SK-N-SH (cell line): ENCODE results near the gene G6PC2. TPM values are rescaled to one million over a fixed set of nuclear protein-coding genes. Genes with fewer than 3 reads are reported as not detected.

ENCODE experiments used
- CTCF ChIA-PET: fragments of 300-600, 350-600 bp; formaldehyde crosslinking; extraction: SDS; loops from one replicate; lab custom pipeline; 2021; lab: Yijun Ruan, JAX
- POLR2A ChIA-PET: fragments of 350-600 bp; sonication (Branson Sonifier 250); formaldehyde crosslinking; extraction: SDS; loops from one replicate; lab custom pipeline; 2020; ENCODE audit warnings: antibody characterized with exemption, inconsistent platforms; lab: Yijun Ruan, JAX
- DNase-seq: peaks from one replicate; pipeline ENCODE4 v3.0.0; 2012
- H2AFZ ChIP-seq: fragments of 200-600 bp; sonication (generic); 2 replicates; pipeline ENCODE4 v1.8.1; 2016; ENCODE audit warnings: antibody characterized with exemption, mild to moderate bottlenecking, low read depth
- H3F3A ChIP-seq: fragments of 200-600 bp; sonication (generic); replicated peaks from 2 replicates; pipeline ENCODE3; 2016; ENCODE audit warnings: antibody characterized with exemption, mild to moderate bottlenecking; ENCODE audit not compliant: insufficient read depth
- H3K27ac ChIP-seq, 2 experiments: fragments of 200-500 bp in 1 of 2; fragments of 200-600 bp in 1 of 2; sonication (Bioruptor generic) in 1 of 2; sonication (generic), shearing (Covaris generic) in 1 of 2; 2 replicates each; pipeline versions ENCODE4 v1.5.1 to v1.6.1; 2014 to 2016; ENCODE audit warnings: low read depth in 2 of 2, inconsistent platforms in 1 of 2, low read length in 1 of 2, mild to moderate bottlenecking in 1 of 2, mixed read lengths in 1 of 2
- H3K27me3 ChIP-seq: fragments of 200-600 bp; sonication (generic), shearing (Covaris generic); 2 replicates; pipeline ENCODE4 v1.6.1; 2016; ENCODE audit warnings: mixed run types; ENCODE audit not compliant: insufficient read depth
- H3K36me3 ChIP-seq, 2 experiments: fragments of 200-500 bp in 1 of 2; fragments of 200-600 bp in 1 of 2; sonication (Bioruptor generic) in 1 of 2; sonication (generic) in 1 of 2; replicated peaks in 1 of 2; 2 replicates each; pipeline versions ENCODE3 to v1.5.1; 2014 to 2016; ENCODE audit warnings: low read length in 1 of 2, mild to moderate bottlenecking in 1 of 2; ENCODE audit not compliant: insufficient read depth in 2 of 2, control insufficient read depth in 1 of 2
- H3K4me1 ChIP-seq, 2 experiments: fragments of 200-500 bp in 1 of 2; fragments of 200-600 bp in 1 of 2; sonication (Bioruptor generic) in 1 of 2; sonication (generic), shearing (Covaris generic) in 1 of 2; 2 replicates each; pipeline versions ENCODE4 v1.5.1 to v1.6.1; 2014 to 2016; ENCODE audit warnings: low read depth in 1 of 2, low read length in 1 of 2, mixed run types in 1 of 2; ENCODE audit not compliant: insufficient read depth in 2 of 2, control insufficient read depth in 1 of 2
- H3K4me2 ChIP-seq: fragments of 200-600 bp; sonication (generic), shearing (Covaris generic); 2 replicates; pipeline ENCODE4 v1.6.1; 2017; ENCODE audit warnings: mixed run types
- H3K4me3 ChIP-seq, 2 experiments: fragments of 200-500 bp in 1 of 2; fragments of 200-600 bp in 1 of 2; sonication (Bioruptor generic) in 1 of 2; sonication (generic), shearing (Covaris generic) in 1 of 2; 2 replicates each; pipeline versions ENCODE4 v1.5.1 to v1.8.1; 2014 to 2016; ENCODE audit warnings: low read depth in 2 of 2, inconsistent platforms in 1 of 2, low read length in 1 of 2, mild to moderate bottlenecking in 1 of 2, mixed read lengths in 1 of 2, moderate library complexity in 1 of 2
- H3K79me2 ChIP-seq: fragments of 200-600 bp; sonication (generic); 2 replicates; pipeline ENCODE4 v1.8.1; 2017; ENCODE audit warnings: mild to moderate bottlenecking; ENCODE audit not compliant: insufficient read depth
- H3K9ac ChIP-seq: fragments of 200-600 bp; sonication (generic); 2 replicates; pipeline ENCODE4 v1.6.1; 2017; ENCODE audit warnings: mixed run types
- H3K9me2 ChIP-seq: fragments of 200-600 bp; sonication (generic); 2 replicates; pipeline ENCODE4 v1.6.1; 2017; ENCODE audit warnings: mixed run types
- H3K9me3 ChIP-seq: fragments of 200-600 bp; sonication (generic); 2 replicates; pipeline ENCODE4 v1.6.1; 2017; ENCODE audit warnings: mixed run types, mild to moderate bottlenecking, moderate library complexity
- H4K20me1 ChIP-seq: fragments of 200-600 bp; sonication (generic); 2 replicates; pipeline ENCODE4 v1.6.1; 2017; ENCODE audit warnings: mild to moderate bottlenecking, mixed run types; ENCODE audit not compliant: insufficient read depth
- CHD2 ChIP-seq: fragments of 150-350 bp; IDR thresholded peaks from 2 replicates; pipeline ENCODE4 v1.6.1; 2018; ENCODE audit warnings: low read length; ENCODE audit not compliant: partially characterized antibody
- ELF1 ChIP-seq: IDR thresholded peaks from 2 replicates; pipeline ENCODE4 v1.4.0; 2012
- EP300 ChIP-seq, 2 experiments: IDR thresholded peaks; 2 replicates each; pipeline versions ENCODE4 v1.4.0 to v1.6.1; 2012; ENCODE audit warnings: borderline replicate concordance in 1 of 2, low read depth in 1 of 2, low read length in 1 of 2
- FOXJ3 ChIP-seq: sonication (generic); formaldehyde crosslinking; IDR thresholded peaks from 2 replicates; pipeline ENCODE4 v1.5.1; 2020; ENCODE audit warnings: mild to moderate bottlenecking, missing genetic modification reagents
- GATA2 ChIP-seq: sonication (generic); formaldehyde crosslinking; IDR thresholded peaks from 2 replicates; pipeline ENCODE4 v1.5.0; 2020; ENCODE audit warnings: mild to moderate bottlenecking, missing genetic modification reagents
- JUND ChIP-seq: IDR thresholded peaks from 2 replicates; pipeline ENCODE4 v1.4.0; 2012
- MEF2A ChIP-seq: IDR thresholded peaks from 2 replicates; pipeline ENCODE4 v1.4.0; 2012; ENCODE audit warnings: low read depth, borderline replicate concordance
- MXI1 ChIP-seq: IDR thresholded peaks from 2 replicates; pipeline ENCODE4 v1.6.1; 2012; ENCODE audit warnings: mild to moderate bottlenecking, low read depth, low read length, improper control_type of control experiment
- POLR2AphosphoS5 ChIP-seq: IDR thresholded peaks from 2 replicates; pipeline ENCODE4 v1.6.1; 2012; ENCODE audit warnings: low read depth, low read length
- RAD21 ChIP-seq: IDR thresholded peaks from 2 replicates; pipeline ENCODE4 v1.6.1; 2012; ENCODE audit warnings: mild to moderate bottlenecking, low read length
- RCOR1 ChIP-seq: fragments of 150-350 bp; IDR thresholded peaks from 2 replicates; pipeline ENCODE4 v1.6.1; 2017; ENCODE audit warnings: antibody characterized with exemption, low read length
- RXRA ChIP-seq: IDR thresholded peaks from 2 replicates; pipeline ENCODE4 v1.4.0; 2012; ENCODE audit warnings: low read depth, mild to moderate bottlenecking, borderline replicate concordance
- SIN3A ChIP-seq: IDR thresholded peaks from 2 replicates; pipeline ENCODE4 v1.6.1; 2012; ENCODE audit warnings: low read depth, mild to moderate bottlenecking, low read length, moderate library complexity, borderline replicate concordance
- SMC3 ChIP-seq: IDR thresholded peaks from 2 replicates; pipeline ENCODE4 v1.6.1; 2012; ENCODE audit warnings: low read depth, low read length, improper control_type of control experiment
- TAF1 ChIP-seq: IDR thresholded peaks from 2 replicates; pipeline ENCODE4 v1.6.1; 2012; ENCODE audit warnings: low read depth, mild to moderate bottlenecking, low read length, moderate library complexity, borderline replicate concordance
- TCF12 ChIP-seq: IDR thresholded peaks from 2 replicates; pipeline ENCODE4 v1.4.0; 2012
- TEAD4 ChIP-seq: IDR thresholded peaks from 2 replicates; pipeline ENCODE4 v1.4.0; 2012; ENCODE audit warnings: mild to moderate bottlenecking, borderline replicate concordance; ENCODE audit not compliant: insufficient read depth
- whole genome bisulfite sequencing: methylation state at CpG from one replicate; pipeline ENCODE4 v1.1.6; 2017; ENCODE audit warnings: low lambda C conversion rate; 5-methylcytosine and 5-hydroxymethylcytosine counted together
- polyA plus RNA-seq, 3 experiments: library from polyadenylated mRNA; depleted of rRNA; stranded (reverse); fragments of >200 nt; gene quantifications; 2 replicates each; pipeline ENCODE4 v1.2.3, GENCODE V29; 2012
- TF ChIP-seq, protein P1 (sequence below): IDR thresholded peaks from 2 replicates; pipeline ENCODE4 v1.4.0; 2012; ENCODE audit warnings: low read depth, borderline replicate concordance
- TF ChIP-seq, protein P2 (sequence below): IDR thresholded peaks from 2 replicates; pipeline ENCODE4; 2012
- TF ChIP-seq, protein P3 (sequence below): fragments of 200-600 bp; sonication (generic); IDR thresholded peaks from 2 replicates; pipeline ENCODE4 v1.6.1; 2017; ENCODE audit warnings: antibody characterized with exemption, mild to moderate bottlenecking, moderate library complexity

The G6PC2 gene
- polyA plus RNA-seq, 1 of the 3 experiments (the other 2 are of a cell fraction), result not detected

DNA sequence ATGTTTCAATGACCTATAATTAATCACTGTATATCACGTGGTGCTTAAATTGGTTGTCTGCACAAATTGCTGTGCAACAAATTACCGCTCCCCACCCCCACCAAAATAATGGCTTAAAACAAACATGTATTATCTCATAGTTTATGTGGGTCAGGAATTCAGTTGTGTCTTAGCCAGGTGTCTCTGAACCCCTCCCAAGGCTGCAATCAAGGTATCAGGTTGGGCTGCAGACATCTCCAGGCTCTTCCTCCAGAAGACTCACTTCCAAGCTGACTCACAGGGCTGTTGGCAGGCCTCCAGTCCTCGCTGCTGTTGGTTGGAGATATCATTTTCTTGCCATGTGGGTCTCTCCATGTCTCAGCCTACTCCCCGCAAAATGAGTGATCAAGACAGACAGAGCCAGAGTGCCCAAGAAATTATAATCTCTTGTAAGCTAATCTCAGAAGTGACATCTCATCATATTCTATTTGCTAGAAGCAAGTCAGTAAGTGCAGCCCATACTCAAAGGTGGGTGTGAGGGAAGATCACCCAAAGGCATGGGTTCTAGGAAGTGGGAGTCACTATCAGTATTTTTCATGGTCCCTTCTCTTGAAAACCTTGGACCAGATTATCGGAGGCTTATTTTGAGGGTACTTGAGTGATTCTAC is 49.3 kb upstream of the G6PC2 start (continued):
- TF ChIP-seq, protein P1, sequence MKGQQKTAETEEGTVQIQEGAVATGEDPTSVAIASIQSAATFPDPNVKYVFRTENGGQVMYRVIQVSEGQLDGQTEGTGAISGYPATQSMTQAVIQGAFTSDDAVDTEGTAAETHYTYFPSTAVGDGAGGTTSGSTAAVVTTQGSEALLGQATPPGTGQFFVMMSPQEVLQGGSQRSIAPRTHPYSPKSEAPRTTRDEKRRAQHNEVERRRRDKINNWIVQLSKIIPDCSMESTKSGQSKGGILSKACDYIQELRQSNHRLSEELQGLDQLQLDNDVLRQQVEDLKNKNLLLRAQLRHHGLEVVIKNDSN, result no peak
- TF ChIP-seq SMC3, result no peak
- no peak for TF ChIP-seq RAD21
- no peak for TF ChIP-seq GATA2 (CRISPR knock-in tag)
- no peak for TF ChIP-seq CHD2
- TF ChIP-seq RCOR1, result no peak
- TF ChIP-seq TEAD4, result no peak
- no peak for TF ChIP-seq MEF2A
- no peak for TF ChIP-seq SIN3A
- no peak for TF ChIP-seq POLR2AphosphoS5
- no peak for TF ChIP-seq MXI1

DNA sequence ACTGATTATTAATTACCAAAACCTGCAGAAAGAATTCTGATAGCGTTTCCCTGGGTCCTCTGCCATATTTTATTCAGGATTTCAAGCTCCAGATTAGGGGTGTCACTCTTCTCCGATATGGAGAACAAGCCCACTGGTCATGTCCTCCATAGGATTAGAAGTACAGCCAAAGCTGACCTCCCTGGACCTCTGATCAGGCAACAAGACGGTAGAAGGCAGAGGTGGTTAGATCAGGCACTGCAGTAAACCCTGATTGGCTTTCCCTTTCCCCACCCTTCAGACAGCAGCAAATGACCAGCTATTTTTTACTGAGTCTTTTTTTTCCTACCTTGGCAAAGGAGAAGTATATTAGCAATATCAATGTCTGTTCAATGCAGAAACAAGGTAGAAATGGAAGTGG is 48.6 kb upstream of the G6PC2 start:
- Histone ChIP-seq H3F3A (peaks cover 14% of the 10 kb centered on the region), H3K4me3 (no peak overlapping the region), H3K4me1 (peaks cover 0 to 3% of the 10 kb centered on the region in 2 experiments; a peak in 1 of 4 replicates), H3K79me2 (no peaks in the 10 kb centered on the region), H3K27ac (no peak overlapping the region), H3K9me2 (no peaks in the 10 kb centered on the region), H2AFZ (no peak overlapping the region), H3K4me2 (no peak overlapping the region), H3K36me3 (no peaks in the 10 kb centered on the region), H3K27me3 (no peaks in the 10 kb centered on the region), H3K9me3 (no peaks in the 10 kb centered on the region), H4K20me1 (no peaks in the 10 kb centered on the region), H3K9ac (no peak overlapping the region)
- CTCF ChIA-PET, result no interaction called here
- TF ChIP-seq POLR2AphosphoS5 (no peak), JUND (no peak), MXI1 (no peak), RCOR1 (no peak), GATA2 (CRISPR knock-in tag) (no peak), MEF2A (no peak)
- 31% methylated on average over 3 of the region's 3 CpGs for WGBS
- no peak for DNase-seq
- POLR2A ChIA-PET, result no interaction called here

DNA sequence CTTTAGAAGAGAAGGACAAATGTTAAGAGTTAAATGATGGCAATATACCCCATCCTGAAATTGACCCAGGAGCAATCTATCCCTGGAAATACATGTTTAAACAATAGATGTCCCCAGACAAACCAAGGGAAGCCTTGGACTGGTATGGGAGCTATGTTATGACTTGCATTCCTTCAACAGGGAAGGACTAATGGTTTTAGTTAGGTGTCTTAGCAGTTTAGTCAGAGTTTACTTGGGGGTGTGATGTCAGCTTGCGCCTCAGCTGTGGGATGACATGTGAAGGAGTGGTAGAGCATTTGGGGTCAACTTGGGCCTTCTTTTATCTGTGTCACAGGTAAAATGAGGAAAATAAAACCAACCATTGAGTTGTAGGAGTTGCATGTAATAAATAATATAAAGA is 47.6 kb upstream of the G6PC2 start:
- ChIA-PET CTCF (no interaction called here), POLR2A (no interaction called here)
- WGBS, result 100% methylated on average over 1 of the region's 1 CpG
- peaks cover 10% of the 10 kb centered on the region for H3F3A ChIP-seq
- no peaks in the 10 kb centered on the region for H3K9me3 ChIP-seq
- H2AFZ ChIP-seq, result no peak overlapping the region
- H3K36me3 ChIP-seq, result no peaks in the 10 kb centered on the region
- no peaks in the 10 kb centered on the region for H3K9me2 ChIP-seq
- no peak overlapping the region for H3K4me3 ChIP-seq
- H3K79me2 ChIP-seq, result no peaks in the 10 kb centered on the region
- no peak for DNase-seq
- no peaks in the 10 kb centered on the region for H3K4me1 ChIP-seq
- H3K27ac ChIP-seq, result no peak overlapping the region
- no peak overlapping the region for H3K9ac ChIP-seq
- H3K27me3 ChIP-seq, result no peaks in the 10 kb centered on the region
- no peak overlapping the region for H3K4me2 ChIP-seq
- no peaks in the 10 kb centered on the region for H4K20me1 ChIP-seq
- TF ChIP-seq, protein P1, result no peak
- no peak for TF ChIP-seq SMC3
- no peak for TF ChIP-seq RXRA
- no peak for TF ChIP-seq JUND
- no peak for TF ChIP-seq MEF2A
- TF ChIP-seq RCOR1, result no peak
- TF ChIP-seq ELF1, result no peak
- TF ChIP-seq, protein P2, sequence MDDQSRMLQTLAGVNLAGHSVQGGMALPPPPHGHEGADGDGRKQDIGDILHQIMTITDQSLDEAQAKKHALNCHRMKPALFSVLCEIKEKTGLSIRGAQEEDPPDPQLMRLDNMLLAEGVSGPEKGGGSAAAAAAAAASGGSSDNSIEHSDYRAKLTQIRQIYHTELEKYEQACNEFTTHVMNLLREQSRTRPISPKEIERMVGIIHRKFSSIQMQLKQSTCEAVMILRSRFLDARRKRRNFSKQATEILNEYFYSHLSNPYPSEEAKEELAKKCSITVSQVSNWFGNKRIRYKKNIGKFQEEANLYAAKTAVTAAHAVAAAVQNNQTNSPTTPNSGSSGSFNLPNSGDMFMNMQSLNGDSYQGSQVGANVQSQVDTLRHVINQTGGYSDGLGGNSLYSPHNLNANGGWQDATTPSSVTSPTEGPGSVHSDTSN, result no peak
- TF ChIP-seq FOXJ3 (CRISPR knock-in tag), result no peak
- TF ChIP-seq TAF1, result no peak
- TF ChIP-seq, protein P3, sequence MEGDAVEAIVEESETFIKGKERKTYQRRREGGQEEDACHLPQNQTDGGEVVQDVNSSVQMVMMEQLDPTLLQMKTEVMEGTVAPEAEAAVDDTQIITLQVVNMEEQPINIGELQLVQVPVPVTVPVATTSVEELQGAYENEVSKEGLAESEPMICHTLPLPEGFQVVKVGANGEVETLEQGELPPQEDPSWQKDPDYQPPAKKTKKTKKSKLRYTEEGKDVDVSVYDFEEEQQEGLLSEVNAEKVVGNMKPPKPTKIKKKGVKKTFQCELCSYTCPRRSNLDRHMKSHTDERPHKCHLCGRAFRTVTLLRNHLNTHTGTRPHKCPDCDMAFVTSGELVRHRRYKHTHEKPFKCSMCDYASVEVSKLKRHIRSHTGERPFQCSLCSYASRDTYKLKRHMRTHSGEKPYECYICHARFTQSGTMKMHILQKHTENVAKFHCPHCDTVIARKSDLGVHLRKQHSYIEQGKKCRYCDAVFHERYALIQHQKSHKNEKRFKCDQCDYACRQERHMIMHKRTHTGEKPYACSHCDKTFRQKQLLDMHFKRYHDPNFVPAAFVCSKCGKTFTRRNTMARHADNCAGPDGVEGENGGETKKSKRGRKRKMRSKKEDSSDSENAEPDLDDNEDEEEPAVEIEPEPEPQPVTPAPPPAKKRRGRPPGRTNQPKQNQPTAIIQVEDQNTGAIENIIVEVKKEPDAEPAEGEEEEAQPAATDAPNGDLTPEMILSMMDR, result no peak
- TF ChIP-seq EP300 (IDR thresholded peaks at IDR 0.05; ENCODE audit: borderline replicate concordance in 1 of 2, low read depth in 1 of 2, low read length in 1 of 2), result no peak
- no peak for TF ChIP-seq TCF12
